Aorta (tissue), 5 donors: ENCODE data around the gene APOH. TPM values are rescaled to one million over a fixed set of nuclear protein-coding genes. Genes with fewer than 3 reads are reported as not detected.

Experiments used
- ATAC-seq: fragments of 200-7000 bp; cut with Tn5 transposase; one replicate; pipeline ENCODE4 v1.9.1; 2022; ENCODE audit warnings: moderate library complexity; ENCODE audit not compliant: low FRiP score
- DNase-seq, 2 donors: peaks; one replicate each; pipeline ENCODE4 v3.0.0-alpha.2; 2020
- H3K27ac ChIP-seq, 2 donors: one replicate each; pipeline ENCODE4 v1.5.1; 2013; ENCODE audit warnings: low read length in 2 of 2, mild to moderate bottlenecking in 2 of 2, moderate library complexity in 2 of 2, control low read depth in 1 of 2, inconsistent platforms in 1 of 2, low read depth in 1 of 2
- H3K27me3 ChIP-seq, 2 donors: one replicate each; pipeline ENCODE4 v1.6.1; 2013; ENCODE audit warnings: control low read depth in 1 of 2, low read length in 1 of 2, mild to moderate bottlenecking in 1 of 2, moderate library complexity in 1 of 2; ENCODE audit not compliant: insufficient read depth in 2 of 2, control insufficient read depth in 1 of 2
- H3K36me3 ChIP-seq, 2 donors: one replicate each; pipeline ENCODE4 v1.6.1; 2013; ENCODE audit warnings: control low read depth in 1 of 2, low read length in 1 of 2, mild to moderate bottlenecking in 1 of 2; ENCODE audit not compliant: insufficient read depth in 2 of 2, control insufficient read depth in 1 of 2
- H3K4me1 ChIP-seq, 2 donors: one replicate each; pipeline ENCODE4 v1.6.1; 2013; ENCODE audit warnings: low read length in 2 of 2, control low read depth in 1 of 2, mild to moderate bottlenecking in 1 of 2, moderate library complexity in 1 of 2; ENCODE audit not compliant: insufficient read depth in 2 of 2, control insufficient read depth in 1 of 2
- H3K4me3 ChIP-seq, 2 donors: one replicate each; pipeline ENCODE4 v1.5.1; 2013; ENCODE audit warnings: low read length in 2 of 2, control low read depth in 1 of 2, mild to moderate bottlenecking in 1 of 2
- H3K9me3 ChIP-seq: one replicate; pipeline ENCODE4 v1.6.1; 2013; ENCODE audit warnings: mild to moderate bottlenecking, low read length; ENCODE audit not compliant: control insufficient read depth
- WGBS, 2 donors: extraction: QIAGEN DNeasy Blood & Tissue Kit; methylation state at CpG; one replicate each; pipeline ENCODE4 v1.1.7; 2013; 5-methylcytosine and 5-hydroxymethylcytosine counted together
- intact Hi-C, 2 donors: fragments of 100-400 bp; cut with DNase I; formaldehyde crosslinking; loops; one replicate each; pipeline versions ENCODE4 v1.14.2 to v1.15.0; 2022
- polyA plus RNA-seq, 2 donors: library from polyadenylated mRNA; stranded (reverse); fragments of 200-250 nt; gene quantifications; one replicate each; pipeline ENCODE4 v1.2.3, GENCODE V29; 2013
- total RNA-seq, 2 donors: library from RNA; stranded (reverse); fragmentation: NEBNext Ultra II Directional; extraction: Animal tissue kit (Norgen Biotek cat#: 25700); gene quantifications; one replicate each; pipeline ENCODE4 v1.2.1, GENCODE V29; 2021
- donor health status: healthy with polysubstance abuse.
- donor health status: Bipolar disorder and iron deficiency.
- donor health status: DM: no; HTN: no; CAD: no.
- donor health status: DM: no; HTN: no; CAD: no.
- donor health status: DM: yes; HTN: yes; CAD: no.

Gene APOH
- total and polyA plus RNA-seq, 4 donors = 1.1 TPM; not detected in 3

GRCh38 chr17:66175892-66176291 is 53.3 kb downstream of the APOH start:
- no peak for ATAC-seq
- WGBS, 2 donors = 15 to 24% methylated on average over 1 of the region's 1 CpG

GRCh38 chr17:66172691-66173223 is 56.5 kb downstream of the APOH start:
- H3K4me1 ChIP-seq = no peaks in the 10 kb centered on the region
- no peak overlapping the region for H3K27ac ChIP-seq
- no peaks in the 10 kb centered on the region for H3K27me3 ChIP-seq
- H3K4me3 ChIP-seq = no peak overlapping the region
- DNase-seq (no peak), ATAC-seq (no peak)
- peaks cover 2% of the 10 kb centered on the region in 2 donors for H3K36me3 ChIP-seq
- WGBS, 2 donors = 46 to 67% methylated on average over 2 of the region's 2 CpGs
- intact Hi-C loops = no loop called here
- H3K9me3 ChIP-seq = no peaks in the 10 kb centered on the region

More at GRCh38 chr17:66175892-66176291, 53.3 kb downstream of the APOH start:
- intact Hi-C loops = no loop called here
- Histone ChIP-seq H3K4me3 (no peak overlapping the region), H3K27ac (no peak overlapping the region), H3K27me3 (no peaks in the 10 kb centered on the region), H3K9me3 (no peaks in the 10 kb centered on the region), H3K4me1 (no peaks in the 10 kb centered on the region), H3K36me3 (peaks cover 0 to 2% of the 10 kb centered on the region in 2 donors)
- no peak for DNase-seq

GRCh38 chr17:66172144-66172543 is 57.1 kb downstream of the APOH start:
- Histone ChIP-seq H3K27ac (no peak overlapping the region), H3K36me3 (peaks cover 2% of the 10 kb centered on the region in 2 donors), H3K27me3 (no peaks in the 10 kb centered on the region), H3K9me3 (no peaks in the 10 kb centered on the region), H3K4me3 (no peak overlapping the region), H3K4me1 (no peaks in the 10 kb centered on the region)
- no peak for DNase-seq
- no peak for ATAC-seq
- WGBS, 2 donors = 80 to 82% methylated on average over 5 of the region's 5 CpGs
- intact Hi-C loops = no loop called here

- H3K36me3 ChIP-seq = peaks cover 2% of the 10 kb centered on the region in 2 donors
Observed at GRCh38 chr17:66171692-66172091, 57.5 kb downstream of the APOH start.

GRCh38 chr17:66171172-66171571 is 58.0 kb downstream of the APOH start:
- ATAC-seq (no peak), DNase-seq (no peak)
- Histone ChIP-seq H3K36me3 (peaks cover 2% of the 10 kb centered on the region in 2 donors), H3K4me1 (no peaks in the 10 kb centered on the region), H3K27me3 (no peaks in the 10 kb centered on the region), H3K9me3 (no peaks in the 10 kb centered on the region), H3K27ac (no peak overlapping the region), H3K4me3 (no peak overlapping the region)
- intact Hi-C loops = no loop called here

More at GRCh38 chr17:66171692-66172091, 57.5 kb downstream of the APOH start:
- DNase-seq = no peak
- no peak for ATAC-seq
- intact Hi-C loops = no loop called here
- H3K4me1 ChIP-seq = no peaks in the 10 kb centered on the region
- 63 to 71% methylated on average over 3 of the region's 3 CpGs for WGBS, 2 donors
- H3K9me3 ChIP-seq = no peaks in the 10 kb centered on the region
- H3K27me3 ChIP-seq = no peaks in the 10 kb centered on the region
- no peak overlapping the region for H3K4me3 ChIP-seq
- H3K27ac ChIP-seq = no peak overlapping the region

- intact Hi-C loops = loop anchor here (5.0 to 10.0 kb wide), 4 partner anchors 713 to 933 kb away; no protein-coding TSS in a partner anchor
- H3K4me3 ChIP-seq = no peak overlapping the region
- ATAC-seq = no peak
Observed at GRCh38 chr17:66169839-66170238, 59.4 kb downstream of the APOH start.

GRCh38 chr17:66167189-66167815 is 61.9 kb downstream of the APOH start:
- no peaks in the 10 kb centered on the region for H3K27me3 ChIP-seq
- intact Hi-C loops = loop anchor here (5.0 to 10.0 kb wide), 4 partner anchors 710 to 930 kb away; no protein-coding TSS in a partner anchor
- ATAC-seq (no peak), DNase-seq (no peak)
- peaks cover 2% of the 10 kb centered on the region in 2 donors for H3K36me3 ChIP-seq
- WGBS, 2 donors = 65 to 81% methylated on average over 5 of the region's 5 CpGs
- no peak overlapping the region for H3K4me3 ChIP-seq
- H3K9me3 ChIP-seq = no peaks in the 10 kb centered on the region
- no peak overlapping the region for H3K27ac ChIP-seq
- H3K4me1 ChIP-seq = no peaks in the 10 kb centered on the region

More at GRCh38 chr17:66169839-66170238, 59.4 kb downstream of the APOH start:
- no peaks in the 10 kb centered on the region for H3K9me3 ChIP-seq
- H3K36me3 ChIP-seq = peaks cover 2% of the 10 kb centered on the region in 2 donors
- WGBS, 2 donors = 53 to 56% methylated on average over 3 of the region's 3 CpGs
- no peak overlapping the region for H3K27ac ChIP-seq
- DNase-seq = no peak
- no peaks in the 10 kb centered on the region for H3K27me3 ChIP-seq
- no peaks in the 10 kb centered on the region for H3K4me1 ChIP-seq

- H3K27ac ChIP-seq = no peak overlapping the region
- DNase-seq (no peak), ATAC-seq (no peak)
- no peaks in the 10 kb centered on the region for H3K9me3 ChIP-seq
- no peaks in the 10 kb centered on the region for H3K4me1 ChIP-seq
- H3K27me3 ChIP-seq = no peaks in the 10 kb centered on the region
- peaks cover 0 to 2% of the 10 kb centered on the region in 2 donors for H3K36me3 ChIP-seq
- intact Hi-C loops = loop anchor here (5.0 to 10.0 kb wide), 4 partner anchors 708 to 928 kb away; no protein-coding TSS in a partner anchor
- H3K4me3 ChIP-seq = no peak overlapping the region
Observed at GRCh38 chr17:66165537-66166123, 63.6 kb downstream of the APOH start.
